ENCODE results near the gene PRKAG2. TPM values are rescaled to one million over a fixed set of nuclear protein-coding genes. Genes with fewer than 3 reads are reported as not detected.

PRKAG2 gene
- total RNA-seq, 1 donor from 2014 or later = 15.7 TPM

GRCh38 chr7:151756866-151757265 is 120.0 kb downstream of the PRKAG2 start:
- no peak overlapping the region for H3K4me3 Mint-ChIP-seq
- no peak for TF ChIP-seq CTCF (IDR thresholded peaks at IDR 0.05; ENCODE audit: unreplicated experiment)
- no peak for DNase-seq (ENCODE audit: low spot score in 2 of 2, unreplicated experiment in 2 of 2)
- peak overlapping the region; percentile 34 for H3K27ac Mint-ChIP-seq
- H3K4me1 Mint-ChIP-seq = peaks cover 56% of the 10 kb centered on the region
- no peaks in the 10 kb centered on the region for H3K36me3 Mint-ChIP-seq
- H3K27me3 Mint-ChIP-seq (ENCODE audit: low read depth) = no peaks in the 10 kb centered on the region
- no peaks in the 10 kb centered on the region for H3K9me3 Mint-ChIP-seq

DNA sequence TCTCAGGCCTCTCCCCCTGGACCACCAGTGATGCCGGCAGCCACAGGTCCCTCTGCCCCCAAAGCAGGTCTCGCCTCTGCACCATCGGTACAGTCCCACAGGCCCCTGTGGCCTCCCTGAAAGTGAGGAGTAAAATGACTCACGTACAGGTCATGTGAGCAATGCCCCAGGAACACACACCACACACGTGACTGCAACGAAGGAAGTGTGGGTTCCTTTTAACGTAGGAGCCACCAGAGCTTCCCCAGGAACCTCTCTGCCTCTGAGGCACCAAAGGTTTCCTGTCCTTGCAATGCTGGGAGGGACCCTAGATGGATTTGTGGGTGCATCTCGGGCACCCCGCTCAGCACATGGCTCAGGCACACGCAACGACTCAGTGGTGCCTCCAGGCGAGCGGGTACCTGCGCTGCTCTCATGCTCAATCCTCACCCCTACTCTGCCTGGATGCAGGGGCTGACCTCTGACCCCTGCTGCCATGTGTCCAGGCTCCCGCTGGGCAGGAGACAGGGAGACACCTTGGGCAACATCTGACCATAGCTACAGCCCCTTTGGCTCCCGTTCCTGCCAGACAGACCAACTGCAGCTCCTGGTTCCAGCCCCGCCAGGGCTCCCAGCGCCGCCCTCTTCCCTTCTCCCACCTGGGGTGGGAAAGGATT is 120.7 kb downstream of the PRKAG2 start:
- TF ChIP-seq CTCF (IDR thresholded peaks at IDR 0.05; ENCODE audit: unreplicated experiment) = no peak
- Mint-ChIP-seq H3K36me3 (no peaks in the 10 kb centered on the region), H3K27ac (peak overlapping the region; percentile 34), H3K9me3 (no peaks in the 10 kb centered on the region), H3K27me3 (ENCODE audit: low read depth) (no peaks in the 10 kb centered on the region), H3K4me3 (no peak overlapping the region), H3K4me1 (peaks cover 56% of the 10 kb centered on the region)
- DNase-seq (ENCODE audit: low spot score in 2 of 2, unreplicated experiment in 2 of 2) = no peak

DNA sequence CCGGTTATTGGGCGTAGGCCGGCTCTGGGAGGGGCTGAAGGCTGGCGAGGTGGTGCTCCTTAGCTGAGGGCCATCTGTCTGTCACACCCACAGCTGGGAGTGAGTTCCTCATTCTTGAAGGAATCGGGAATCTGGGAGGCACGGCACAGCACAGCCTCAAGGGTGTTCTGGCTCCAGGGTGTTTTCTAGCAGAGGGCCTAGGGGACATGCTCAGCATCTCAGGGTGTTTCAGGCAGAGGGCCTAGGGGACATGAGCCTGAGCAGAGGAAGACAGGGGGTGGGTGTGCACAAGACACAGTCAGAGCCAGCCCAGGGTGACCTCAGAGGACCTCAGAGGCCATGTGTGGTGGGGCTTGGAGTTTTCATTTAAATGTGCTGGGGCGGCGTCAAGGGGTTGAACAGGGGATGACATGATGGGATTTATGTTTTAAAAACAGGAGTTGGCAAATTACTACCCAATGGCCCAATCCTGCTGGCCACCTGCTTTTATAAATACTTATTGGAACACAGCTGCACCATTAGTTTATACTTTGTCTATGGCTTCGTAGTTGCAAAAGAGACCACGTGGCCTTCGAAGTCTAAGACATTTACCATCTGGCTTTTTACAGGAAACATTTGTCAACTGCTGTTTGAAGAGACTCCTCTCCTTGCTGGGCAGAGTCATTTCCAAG is 121.6 kb downstream of the PRKAG2 start:
- TF ChIP-seq CTCF (IDR thresholded peaks at IDR 0.05; ENCODE audit: unreplicated experiment) = no peak
- no peak overlapping the region for H3K4me3 Mint-ChIP-seq
- DNase-seq (ENCODE audit: low spot score in 2 of 2, unreplicated experiment in 2 of 2) = no peak
- no peaks in the 10 kb centered on the region for H3K27me3 Mint-ChIP-seq (ENCODE audit: low read depth)
- peak overlapping the region; percentile 93 for H3K27ac Mint-ChIP-seq
- H3K36me3 Mint-ChIP-seq = no peaks in the 10 kb centered on the region
- H3K9me3 Mint-ChIP-seq = no peaks in the 10 kb centered on the region
- peaks cover 56% of the 10 kb centered on the region for H3K4me1 Mint-ChIP-seq

DNA sequence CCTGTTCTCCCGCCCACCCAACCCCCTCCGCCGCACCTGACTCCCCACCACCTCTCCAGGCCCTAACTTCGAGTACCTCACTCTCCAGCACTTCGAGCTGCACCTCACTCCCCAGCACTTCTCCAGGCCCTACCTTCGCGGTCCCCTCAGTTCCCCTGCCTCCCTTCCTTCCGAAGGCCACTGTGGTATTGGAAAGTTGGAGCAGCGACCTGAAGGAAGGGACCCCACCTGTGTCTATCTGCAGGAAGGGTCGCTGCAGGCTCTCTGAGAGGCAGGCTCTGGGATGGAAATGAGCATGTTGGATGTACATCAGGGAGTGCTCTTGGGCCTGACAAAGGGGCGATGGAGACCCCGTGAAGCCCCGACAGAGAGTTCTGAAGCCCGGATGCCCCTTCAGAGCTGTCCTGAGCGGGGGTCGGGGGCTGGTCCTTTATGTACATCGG is 122.2 kb downstream of the PRKAG2 start:
- Mint-ChIP-seq H3K9me3 (no peaks in the 10 kb centered on the region), H3K27ac (peak overlapping the region; percentile 93), H3K27me3 (ENCODE audit: low read depth) (no peaks in the 10 kb centered on the region), H3K36me3 (no peaks in the 10 kb centered on the region), H3K4me1 (peaks cover 56% of the 10 kb centered on the region), H3K4me3 (no peak overlapping the region)
- no peak for DNase-seq (ENCODE audit: low spot score in 2 of 2, unreplicated experiment in 2 of 2)
- TF ChIP-seq CTCF (IDR thresholded peaks at IDR 0.05; ENCODE audit: unreplicated experiment) = no peak

GRCh38 chr7:151754142-151754590 is 122.7 kb downstream of the PRKAG2 start:
- Mint-ChIP-seq H3K4me1 (peaks cover 53% of the 10 kb centered on the region), H3K27me3 (ENCODE audit: low read depth) (no peaks in the 10 kb centered on the region), H3K27ac (peak overlapping the region; percentile 93), H3K4me3 (no peak overlapping the region), H3K9me3 (no peaks in the 10 kb centered on the region), H3K36me3 (no peaks in the 10 kb centered on the region)
- TF ChIP-seq CTCF (IDR thresholded peaks at IDR 0.05; ENCODE audit: unreplicated experiment) = peak; percentile 85
- peak; percentile 65 to 87 for DNase-seq (ENCODE audit: low spot score in 2 of 2, unreplicated experiment in 2 of 2)
